GM21515 (cell line): Measurements from ENCODE around the gene MEF2B.
A peak's percentile ranks its signal among the peaks of the same experiment; 100 is the strongest.
"Not testable (repeated sequence)": the region's sequence is repeated elsewhere in the genome, so short reads cannot be mapped to it uniquely, and the experiment has no call there.

Source experiments
- ATAC-seq: cut with Tn5 transposase; IDR thresholded peaks from one replicate; pipeline ENCODE4 v1.9.1; 2021; ENCODE audit not compliant: unreplicated experiment

MEF2B gene

DNA sequence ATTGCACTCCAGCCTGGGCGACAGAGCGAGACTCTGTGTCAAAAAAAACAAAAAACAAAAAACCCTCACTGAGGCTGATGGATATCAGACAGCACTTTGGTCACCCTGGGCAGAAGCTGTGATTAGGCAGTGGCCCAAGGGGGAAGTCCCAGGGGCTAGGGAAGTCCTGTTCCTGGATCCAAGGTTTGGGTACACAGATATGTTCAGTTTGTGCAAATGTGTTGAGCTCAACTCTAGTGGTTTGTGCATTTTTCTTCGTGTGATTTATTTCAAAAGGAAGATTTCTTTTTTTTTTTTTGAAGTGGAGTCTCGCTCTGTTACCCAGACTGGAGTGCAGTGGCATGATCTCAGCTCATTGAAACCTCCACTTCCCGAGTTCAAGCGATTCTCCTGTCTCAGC lies 12.3 kb downstream of the MEF2B start:
- no peak for ATAC-seq

GRCh38 chr19:19155495-19156219 lies 14.4 kb downstream of the MEF2B start:
- ATAC-seq, result peak; percentile 68

- ATAC-seq, result no peak
Measured at GRCh38 chr19:19154768-19155494, 15.1 kb downstream of the MEF2B start.

DNA sequence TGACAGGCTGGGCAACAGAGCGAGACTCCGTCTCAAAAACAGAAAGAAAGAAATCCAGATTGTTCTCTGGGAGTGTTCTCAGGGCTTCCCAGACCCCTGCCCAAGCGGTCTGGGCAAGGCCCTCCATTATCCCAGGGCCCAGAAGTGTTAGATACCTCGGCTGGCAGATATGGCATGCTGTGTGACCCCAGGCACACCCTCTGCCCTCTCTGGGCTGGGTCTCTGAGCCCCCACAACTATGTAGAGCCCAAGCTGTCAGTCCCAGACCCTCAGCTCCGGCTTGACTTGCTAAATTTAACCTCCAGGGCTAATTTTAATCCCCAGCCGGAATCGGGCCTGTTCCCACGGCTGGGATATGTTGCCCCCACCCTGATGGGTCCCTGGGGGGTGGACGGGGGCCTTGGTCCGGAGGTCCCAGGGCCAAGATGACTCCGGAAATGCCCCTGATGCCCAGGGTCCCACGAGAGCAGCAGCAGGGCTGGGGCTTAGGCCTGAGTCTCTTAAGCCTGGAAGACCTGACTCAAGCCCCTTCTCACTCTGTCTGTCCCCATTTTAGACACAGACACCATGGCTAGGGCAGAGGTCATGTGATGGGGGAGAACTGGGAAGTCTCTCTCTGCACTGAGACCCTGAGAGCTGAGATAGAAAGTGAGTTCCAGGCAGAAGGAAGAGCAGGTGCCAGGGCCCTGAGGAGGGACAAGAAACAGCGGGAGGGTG lies 17.2 kb downstream of the MEF2B start:
- no peak for ATAC-seq

DNA sequence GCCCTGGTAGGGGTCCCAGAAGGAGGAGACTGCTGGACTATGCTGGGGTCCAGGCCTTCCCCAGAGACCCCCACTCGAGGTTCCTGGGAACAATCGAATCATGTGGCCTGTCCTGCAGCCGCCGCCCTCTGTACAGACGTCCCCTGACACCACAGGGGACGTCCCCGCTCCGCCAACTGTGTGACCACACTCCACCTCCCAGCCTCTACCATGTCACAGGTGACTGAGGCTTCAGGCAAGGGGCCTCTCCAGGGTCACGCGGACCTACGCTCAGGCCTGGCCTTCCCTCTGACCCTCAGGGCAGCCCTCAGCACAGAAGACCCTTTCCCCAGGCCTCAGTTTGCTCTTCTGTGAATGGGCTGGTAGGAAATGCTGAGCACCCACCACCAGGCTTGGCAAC lies 18.6 kb downstream of the MEF2B start:
- no peak for ATAC-seq

GRCh38 chr19:19149435-19149834 lies 20.6 kb downstream of the MEF2B start:
- ATAC-seq, result no peak

DNA sequence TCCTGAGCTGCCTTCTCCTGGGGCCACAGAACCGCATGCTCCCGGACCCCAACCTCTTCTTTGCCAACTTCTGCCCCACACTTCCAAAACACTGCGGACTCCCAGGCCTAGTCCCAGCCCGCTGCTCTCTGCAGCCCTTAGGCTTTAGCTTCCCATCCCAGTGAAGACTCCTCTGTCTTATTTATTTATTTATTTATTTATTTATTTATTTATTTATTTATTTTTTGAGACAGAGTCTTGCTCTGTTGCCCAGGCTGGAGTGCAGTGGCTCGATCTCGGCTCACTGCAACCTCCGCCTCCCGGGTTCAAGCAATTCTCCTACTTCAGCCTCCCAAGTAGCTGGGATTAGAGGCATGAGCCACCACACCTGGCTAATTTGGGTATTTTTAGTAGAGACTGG lies 21.6 kb downstream of the MEF2B start:
- not testable (repeated sequence) for ATAC-seq

GRCh38 chr19:19147344-19147743 lies 22.7 kb downstream of the MEF2B start:
- ATAC-seq, result no peak

DNA sequence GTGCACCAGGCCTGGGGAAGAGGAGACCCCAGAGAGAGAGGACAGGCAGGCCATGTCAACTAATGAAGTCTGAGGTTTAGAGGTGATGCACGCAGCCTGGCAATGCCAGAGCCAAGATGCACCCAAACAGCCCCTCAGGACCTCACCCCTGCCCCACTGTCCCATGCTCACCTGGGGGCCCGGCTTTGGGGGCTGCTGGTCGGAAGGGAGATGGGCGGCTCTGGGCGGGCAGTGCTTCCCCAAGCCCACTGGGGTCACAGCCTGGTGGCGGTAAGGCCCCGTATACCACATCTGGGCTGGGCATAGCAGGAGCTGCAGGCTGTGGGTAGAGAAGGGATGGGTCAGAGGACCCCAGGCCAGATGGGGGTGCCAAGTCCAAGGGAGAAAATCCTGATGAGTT lies 23.2 kb downstream of the MEF2B start:
- ATAC-seq, result no peak

DNA sequence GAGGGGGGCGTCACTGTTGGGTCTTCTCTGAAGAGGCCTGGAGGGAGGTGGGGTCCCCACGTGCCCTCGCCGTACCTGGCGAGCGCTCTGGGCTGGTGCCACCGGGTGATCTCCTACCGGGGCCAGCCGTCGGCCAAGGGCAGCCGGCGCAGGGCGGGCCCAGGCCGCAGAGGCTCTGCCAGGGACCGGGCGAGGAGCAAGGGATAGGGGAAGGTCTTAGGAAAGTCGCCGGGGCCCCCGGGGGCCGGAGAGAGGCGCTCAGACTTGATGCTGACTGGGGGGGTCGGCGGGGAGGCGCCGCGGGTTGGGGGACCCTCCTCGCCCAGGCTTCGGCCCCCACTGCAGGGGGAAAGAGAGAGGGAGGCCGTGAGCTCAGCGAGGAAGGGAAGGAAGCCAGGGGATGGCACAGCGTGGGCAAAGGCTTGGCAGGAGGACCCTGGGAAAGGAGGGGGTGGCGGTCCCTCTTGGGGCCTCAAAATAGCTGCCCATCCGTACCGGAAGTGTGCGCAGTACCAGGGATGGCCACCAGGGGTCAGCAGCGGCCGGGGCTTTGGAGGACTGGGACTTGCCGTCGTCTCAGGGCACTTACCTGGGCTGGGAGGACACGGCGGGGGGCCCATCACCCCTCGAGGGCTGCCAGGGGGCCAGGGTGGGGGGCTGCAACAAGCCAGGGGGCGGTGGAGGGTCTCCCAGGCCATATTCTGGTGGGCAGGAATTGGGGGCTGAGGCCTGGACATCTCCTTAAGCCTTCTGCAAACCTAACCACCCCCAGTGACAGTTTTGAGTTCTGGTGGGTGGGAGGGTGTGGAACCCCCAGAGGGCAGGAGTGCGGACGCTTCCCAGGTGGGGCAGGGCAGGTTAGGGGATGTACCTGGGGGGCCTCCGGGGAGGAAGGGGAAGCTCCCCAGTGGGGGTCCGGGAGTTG lies 24.1 kb downstream of the MEF2B start:
- no peak for ATAC-seq

- no peak for ATAC-seq
Measured at GRCh38 chr19:19145281-19145680, 24.8 kb downstream of the MEF2B start.

DNA sequence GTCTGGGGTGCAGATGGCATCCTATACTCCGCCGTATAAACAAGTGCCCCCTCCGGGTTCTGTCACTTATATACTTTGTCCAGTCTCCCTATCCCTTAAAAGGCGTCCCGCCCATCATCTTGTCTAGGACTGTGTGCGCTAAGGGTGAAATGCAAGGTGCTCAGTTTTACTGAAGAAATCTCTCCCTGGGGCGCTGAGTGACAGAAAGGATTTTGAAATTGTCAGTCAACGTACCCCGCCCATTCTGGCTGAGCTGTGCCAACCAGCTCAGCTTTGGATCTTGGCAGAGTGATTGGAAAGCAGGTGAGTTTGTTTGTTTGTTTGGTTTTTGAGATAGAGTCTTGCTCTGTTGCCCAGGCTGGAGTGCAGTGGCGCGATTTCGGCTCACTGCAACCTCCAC lies 27.7 kb downstream of the MEF2B start:
- no peak for ATAC-seq

DNA sequence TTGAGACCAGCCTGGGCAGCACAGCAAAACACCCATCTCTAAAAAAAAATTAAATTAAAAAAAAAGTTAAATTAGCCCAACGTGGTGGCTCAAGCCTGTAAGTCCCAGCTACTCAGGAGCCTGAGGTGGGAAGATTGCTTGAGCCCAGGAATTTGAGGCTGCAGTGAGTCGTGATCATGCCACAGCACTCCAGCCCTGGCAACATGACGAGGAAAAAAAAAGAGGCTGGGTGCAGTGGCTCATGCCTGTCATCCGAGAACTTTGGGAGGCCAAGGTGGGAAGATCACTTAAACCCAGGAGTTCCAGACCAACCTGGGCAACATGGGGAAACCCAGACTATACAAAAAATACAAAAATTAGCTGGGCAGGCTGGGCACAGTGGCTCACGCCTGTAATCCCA lies 29.6 kb downstream of the MEF2B start:
- no peak for ATAC-seq

DNA sequence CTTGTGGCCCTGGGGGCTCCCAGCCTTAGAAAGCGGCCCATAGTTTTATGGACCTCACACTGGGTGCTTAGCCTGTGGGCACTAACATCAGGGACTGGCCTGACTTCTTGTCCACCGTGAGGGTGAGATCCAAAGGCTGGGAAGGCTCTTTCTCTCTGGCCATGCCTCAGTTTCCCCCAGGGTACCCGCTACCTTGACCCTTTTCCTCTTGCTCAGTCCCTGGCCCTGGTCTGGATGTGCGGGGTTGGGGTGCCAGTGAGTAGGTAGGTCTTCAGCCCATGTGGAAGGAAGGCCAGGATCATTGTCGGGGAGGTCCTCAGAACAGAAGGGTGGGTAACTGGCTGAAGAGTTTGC lies 30.2 kb downstream of the MEF2B start:
- ATAC-seq, result no peak

GRCh38 chr19:19138109-19138981 lies 31.7 kb downstream of the MEF2B start, which contains the start of gene TMEM161A:
Gene TMEM161A, minus strand, starts transcription at chr19:19138478. Its CDS starts 50 bp downstream, at chr19:19138428.
- peak; percentile 97 for ATAC-seq

GRCh38 chr19:19137556-19138108 lies 32.4 kb downstream of the MEF2B start:
- ATAC-seq, result no peak

GRCh38 chr19:19135713-19136112 lies 34.4 kb downstream of the MEF2B start:
- ATAC-seq, result not testable (repeated sequence)

DNA sequence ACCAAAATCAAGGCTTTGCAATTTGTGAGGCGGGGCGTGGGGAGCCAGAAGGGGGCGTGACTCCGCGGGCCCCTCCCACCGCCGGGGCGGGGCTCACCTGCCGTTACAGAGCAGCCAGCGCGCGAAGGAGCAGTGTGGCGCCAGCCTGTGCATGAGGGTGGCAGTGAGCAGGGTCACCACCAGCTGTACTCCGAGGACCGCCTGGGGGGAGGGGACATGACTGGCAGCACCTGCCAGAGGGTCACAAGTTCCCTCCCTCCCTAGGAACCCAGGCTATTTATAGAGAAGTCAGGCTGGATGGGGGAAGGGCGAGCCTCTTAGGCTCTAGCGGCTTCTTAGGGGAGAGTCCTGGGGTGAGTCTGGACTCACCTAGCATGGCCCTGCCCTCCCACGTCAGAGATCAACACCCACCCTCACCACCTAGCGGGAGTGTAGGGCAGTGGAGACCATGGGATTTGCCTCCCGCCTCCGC lies 35.3 kb downstream of the MEF2B start:
- ATAC-seq, result no peak

DNA sequence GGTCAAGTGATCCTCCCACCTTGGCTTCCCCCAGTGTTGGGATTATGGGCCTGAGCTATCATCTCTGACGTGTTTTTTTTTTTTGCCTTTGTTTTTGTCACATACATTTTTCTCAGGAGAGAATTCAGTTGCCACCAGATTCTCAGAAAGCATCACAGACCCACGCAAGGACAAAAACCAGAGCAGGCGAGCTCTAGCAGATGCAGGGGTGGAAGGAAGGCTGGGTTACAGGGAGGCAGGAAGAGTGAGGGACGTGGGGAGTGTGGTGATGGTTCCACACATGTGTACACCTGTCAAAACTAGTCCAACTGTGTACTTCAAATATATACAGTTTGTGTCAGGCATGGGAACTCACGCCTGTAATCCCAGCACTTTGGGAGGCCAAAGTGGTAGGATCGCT lies 36.1 kb downstream of the MEF2B start:
- no peak for ATAC-seq
